Skeletal muscle cell (primary cell): ENCODE measurements around the gene NUCB2.

Source experiments
- DNase-seq: peaks from one replicate; pipeline ENCODE4 v3.0.0-alpha.2; 2010; ENCODE audit warnings: low read depth
- H3K4me3 ChIP-seq: 2 replicates; pipeline ENCODE4 v1.5.1; 2011; ENCODE audit warnings: low read depth, mild to moderate bottlenecking, control low read depth, low read length, moderate library complexity

Gene NUCB2

DNA sequence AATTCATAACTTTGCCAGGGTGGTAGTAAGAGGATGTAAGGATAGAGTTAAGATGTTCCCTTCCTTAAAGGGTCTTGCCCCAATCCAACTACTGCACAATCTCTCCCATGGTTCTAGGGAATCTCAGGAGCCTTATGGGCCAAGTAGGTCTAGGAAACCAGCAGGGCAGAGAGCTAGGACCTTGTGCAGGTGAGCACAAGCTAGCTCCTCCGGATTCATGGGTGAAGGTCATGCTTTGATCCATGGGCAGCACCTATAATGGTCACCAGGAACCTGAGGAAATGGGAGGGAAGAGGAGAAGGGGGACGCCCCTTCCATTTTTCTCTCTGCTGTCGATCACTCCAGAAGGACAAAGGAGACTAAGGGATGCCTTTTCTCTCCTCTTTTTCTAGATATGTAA is 95.1 kb downstream of the NUCB2 start:
- no peak for DNase-seq
- no peak overlapping the region for H3K4me3 ChIP-seq

DNA sequence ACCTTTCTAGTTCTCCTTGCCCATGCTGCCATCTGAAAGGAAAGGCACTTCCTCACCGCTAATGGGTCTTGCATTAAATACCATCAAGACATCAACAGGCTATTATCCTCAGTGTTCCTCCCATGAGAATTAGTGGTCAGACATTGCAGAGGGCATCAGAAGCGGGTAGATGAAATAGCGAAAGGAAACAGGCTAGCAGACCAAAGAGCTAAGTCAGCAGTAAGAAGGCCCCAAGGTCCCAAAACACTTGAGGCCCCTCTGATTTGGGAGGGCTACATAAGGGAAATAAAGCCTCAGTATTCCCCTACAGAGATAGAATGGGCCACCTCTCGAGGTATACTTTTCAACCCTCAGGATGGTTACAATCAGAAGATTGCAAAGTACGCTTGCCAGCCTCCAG is 99.0 kb downstream of the NUCB2 start:
- no peak for DNase-seq
- H3K4me3 ChIP-seq, result no peak overlapping the region

DNA sequence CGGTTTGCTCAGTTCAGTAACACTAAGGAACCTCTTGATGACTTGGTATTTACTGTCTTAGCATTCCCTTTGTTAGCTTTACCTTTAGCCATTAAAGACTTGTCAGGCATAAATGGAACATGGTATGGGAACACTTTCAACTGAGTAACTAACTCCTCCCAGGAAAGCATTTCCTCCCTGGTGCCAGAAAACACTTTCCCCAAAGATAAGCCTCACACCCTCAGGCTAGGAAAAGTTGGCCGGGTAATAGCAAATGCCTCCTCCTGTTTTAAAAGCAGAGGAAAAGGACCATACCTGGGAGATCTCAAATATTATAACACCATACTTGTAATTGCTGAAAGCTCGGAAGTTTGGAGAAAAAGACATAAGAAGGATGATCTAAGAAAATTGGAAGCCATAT is 100.0 kb downstream of the NUCB2 start:
- DNase-seq, result no peak
- H3K4me3 ChIP-seq, result no peak overlapping the region

DNA sequence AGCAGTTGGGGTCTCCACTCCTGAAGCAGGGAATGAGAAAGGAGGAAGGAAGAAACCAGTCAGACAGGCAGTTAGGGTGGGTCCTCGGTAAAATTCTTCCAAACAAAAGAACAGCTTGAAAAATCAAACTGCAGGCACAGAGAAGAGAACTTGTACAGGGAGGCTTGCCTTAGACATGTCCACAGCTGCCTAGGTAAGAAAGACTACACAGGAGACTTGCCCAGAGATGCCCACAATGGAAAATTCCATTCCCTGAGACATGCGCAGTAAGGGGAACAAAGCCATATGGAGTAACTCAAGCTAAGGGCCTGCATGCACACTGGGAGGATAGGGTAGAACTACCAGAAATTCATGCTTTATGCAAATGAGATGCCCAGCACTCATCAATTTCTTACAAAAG is 102.1 kb downstream of the NUCB2 start:
- no peak for DNase-seq
- H3K4me3 ChIP-seq, result no peak overlapping the region

DNA sequence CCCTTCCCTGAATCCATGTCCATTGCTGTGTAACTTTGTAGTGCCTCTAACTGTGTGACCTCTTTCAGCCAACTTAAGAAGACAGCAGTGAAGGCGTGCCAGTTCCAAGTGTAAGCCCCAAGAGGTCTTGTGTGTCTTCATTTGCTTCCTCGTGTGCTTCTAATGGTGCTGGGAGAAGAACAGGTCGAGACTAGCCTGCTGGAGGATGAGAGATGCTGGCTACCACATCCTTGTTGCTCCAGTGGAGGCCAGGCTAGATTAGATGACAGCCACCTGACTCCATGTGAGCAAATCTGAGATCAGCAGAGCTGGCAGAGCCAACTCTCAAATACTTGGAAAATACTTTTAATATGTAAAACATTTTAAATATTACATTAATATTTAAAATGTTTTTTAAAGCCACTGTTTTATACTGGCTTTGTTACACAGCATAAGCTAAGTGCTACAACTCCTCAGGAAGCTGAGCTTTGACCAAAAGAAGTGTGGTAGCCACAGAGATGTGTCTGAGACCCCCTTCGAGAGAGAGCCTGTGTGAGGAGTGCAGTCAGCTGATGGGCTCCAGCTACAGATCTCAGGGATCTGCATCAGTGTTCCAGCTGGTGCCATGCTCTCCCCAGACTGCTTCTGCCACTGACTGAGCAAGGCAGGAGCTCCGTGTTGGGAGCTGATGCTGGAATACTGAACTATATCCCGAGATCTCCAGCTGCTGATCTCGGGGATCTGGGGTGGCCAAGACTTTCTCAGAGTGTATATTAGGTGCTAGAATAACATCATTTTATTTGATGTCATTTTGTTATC is 103.0 kb downstream of the NUCB2 start:
- DNase-seq, result no peak
- H3K4me3 ChIP-seq, result no peak overlapping the region

DNA sequence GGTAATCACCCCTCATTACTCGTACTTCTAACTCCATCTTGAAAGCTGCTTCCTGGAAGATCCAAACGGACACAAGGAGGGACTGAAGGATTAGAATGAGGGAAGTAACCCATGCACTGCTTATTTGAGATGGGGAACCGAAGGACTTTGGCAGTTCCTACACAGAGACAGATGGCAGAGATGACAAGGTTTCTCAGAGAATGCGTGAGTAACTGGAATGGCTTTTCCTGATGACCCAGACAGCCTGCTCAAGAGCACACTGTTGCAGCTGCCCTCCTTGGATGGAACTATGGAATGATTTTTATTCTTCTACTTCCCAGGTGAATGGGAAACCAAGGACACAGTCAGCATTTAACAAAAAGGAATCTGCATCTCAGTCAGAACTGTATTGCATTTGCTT is 104.6 kb downstream of the NUCB2 start:
- no peak for DNase-seq
- no peak overlapping the region for H3K4me3 ChIP-seq
